CD4-positive, alpha-beta T cell (primary cell): Measurements from ENCODE around the gene SSBP3. TPM values are rescaled to one million over a fixed set of nuclear protein-coding genes. Genes with fewer than 3 reads are reported as not detected.

Source experiments
- ATAC-seq: fragments of 200-7000 bp; cut with Tn5 transposase; one replicate; pipeline ENCODE4 v1.10.0; 2022; ENCODE audit warnings: mild to moderate bottlenecking; ENCODE audit not compliant: poor library complexity
- CTCF ChIA-PET: fragments of 350-600 bp; sonication (Branson Sonifier 250); formaldehyde crosslinking; loops from one replicate; lab custom pipeline; 2021; ENCODE audit warnings: antibody characterized with exemption, inconsistent platforms; lab: Charles Lee
- POLR2A ChIA-PET: fragments of 350-600 bp; sonication (Branson Sonifier 250); formaldehyde crosslinking; loops from one replicate; lab custom pipeline; 2021; ENCODE audit warnings: antibody characterized with exemption, inconsistent platforms; lab: Charles Lee
- DNase-seq, 14 experiments: peaks; one replicate each; pipeline ENCODE4 v3.0.0-alpha.2; 2013 to 2020; ENCODE audit warnings: mixed read lengths in 2 of 14
- H3K27ac ChIP-seq, 2 donors: one replicate each; pipeline versions ENCODE4 v1.5.1 to v1.7.0; 2013; ENCODE audit warnings: low read length in 2 of 2, low read depth in 1 of 2, mild to moderate bottlenecking in 1 of 2
- H3K27me3 ChIP-seq, 2 experiments: 1 replicate in 1 of 2; 2 replicates in 1 of 2; pipeline versions ENCODE4 v1.6.1 to v1.7.0; 2013; ENCODE audit warnings: low read length in 2 of 2, control low read depth in 1 of 2, mild to moderate bottlenecking in 1 of 2, moderate library complexity in 1 of 2; ENCODE audit not compliant: insufficient read depth in 2 of 2, control insufficient read depth in 1 of 2
- H3K36me3 ChIP-seq: one replicate; pipeline ENCODE4 v1.6.1; 2013; ENCODE audit warnings: low read length, control low read depth; ENCODE audit not compliant: insufficient read depth
- H3K4me1 ChIP-seq: one replicate; pipeline ENCODE4 v1.6.1; 2013; ENCODE audit warnings: low read length, control low read depth; ENCODE audit not compliant: insufficient read depth
- H3K4me3 ChIP-seq: one replicate; pipeline ENCODE4 v1.5.1; 2013; ENCODE audit warnings: mild to moderate bottlenecking, low read length, moderate library complexity
- H3K9me3 ChIP-seq, 2 experiments: 1 replicate in 1 of 2; 2 replicates in 1 of 2; pipeline versions ENCODE4 v1.6.1 to v1.7.0; 2013; ENCODE audit warnings: low read length in 2 of 2, mild to moderate bottlenecking in 2 of 2, control low read depth in 1 of 2, moderate library complexity in 1 of 2; ENCODE audit not compliant: control insufficient read depth in 1 of 2, insufficient read depth in 1 of 2
- H3K27ac Mint-ChIP-seq: one replicate; pipeline ENCODE4 v1.8.0; 2020; ENCODE audit warnings: mixed read lengths
- H3K27me3 Mint-ChIP-seq: one replicate; pipeline ENCODE4 v1.8.0; 2021; ENCODE audit warnings: mixed read lengths
- H3K36me3 Mint-ChIP-seq: one replicate; pipeline ENCODE4 v1.8.0; 2021; ENCODE audit warnings: low read depth, mixed read lengths
- H3K4me1 Mint-ChIP-seq: one replicate; pipeline ENCODE4 v1.8.0; 2021; ENCODE audit warnings: low read depth, mixed read lengths
- H3K4me3 Mint-ChIP-seq: one replicate; pipeline ENCODE4 v1.8.0; 2020; ENCODE audit warnings: mild to moderate bottlenecking, mixed read lengths
- H3K9me3 Mint-ChIP-seq: one replicate; pipeline ENCODE4 v1.8.0; 2020; ENCODE audit warnings: mixed read lengths
- CTCF ChIP-seq: fragments of 200-600 bp; IDR thresholded peaks from one replicate; pipeline ENCODE4 v1.8.0; 2022; ENCODE audit warnings: antibody characterized with exemption, mild to moderate bottlenecking
- intact Hi-C, 2 experiments: fragments of 100-400 bp; cut with DNase I in 1 of 2; cut with micrococcal nuclease in 1 of 2; formaldehyde crosslinking; loops; one replicate each; pipeline versions ENCODE4 v1.15.1 to v1.9.0; 2023 to 2025; cut with DNase I, micrococcal nuclease
- total RNA-seq, 174 experiments: library from RNA in 2 of 174; stranded (reverse) in 2 of 174; gene quantifications; one replicate each; pipeline ENCODE4 v1.2.3 and lab custom pipeline; 2021 to 2026

Gene SSBP3
- total RNA-seq, 2 experiments from 2014 or later = 50.6 to 52.4 TPM

- Mint-ChIP-seq H3K36me3 (no peaks in the 10 kb centered on the region), H3K4me3 (no peak overlapping the region), H3K4me1 (peaks cover 95% of the 10 kb centered on the region), H3K27ac (peak overlapping the region; percentile 74), H3K9me3 (no peaks in the 10 kb centered on the region), H3K27me3 (no peaks in the 10 kb centered on the region)
- ATAC-seq = no peak
- H3K4me1 ChIP-seq = peaks cover 18% of the 10 kb centered on the region
- TF ChIP-seq CTCF = no peak
- no peaks in the 10 kb centered on the region for H3K9me3 ChIP-seq
- DNase-seq = no peak
- peaks cover 2% of the 10 kb centered on the region for H3K36me3 ChIP-seq
- H3K27ac ChIP-seq = no peak overlapping the region
- no peak overlapping the region for H3K4me3 ChIP-seq
- ChIA-PET POLR2A (no interaction called here), CTCF (no interaction called here)
- no peaks in the 10 kb centered on the region for H3K27me3 ChIP-seq
- intact Hi-C loops = no loop called here
These were observed 82.9 kb downstream of the SSBP3 start for GRCh38 chr1:54323324-54323739.

GRCh38 chr1:54318246-54318814 is 87.9 kb downstream of the SSBP3 start:
- ChIA-PET CTCF (no interaction called here), POLR2A (interaction anchor here (1.1 kb wide), 1 partner anchor 119 kb away, joined by 3 read pairs; no protein-coding TSS in a partner anchor)
- Mint-ChIP-seq H3K4me3 (no peak overlapping the region), H3K27ac (peak overlapping the region; percentile 80), H3K36me3 (no peaks in the 10 kb centered on the region), H3K27me3 (no peaks in the 10 kb centered on the region), H3K9me3 (no peaks in the 10 kb centered on the region), H3K4me1 (peaks cover 80% of the 10 kb centered on the region)
- no peaks in the 10 kb centered on the region for H3K27me3 ChIP-seq
- intact Hi-C loops = no loop called here
- no peaks in the 10 kb centered on the region for H3K9me3 ChIP-seq
- H3K36me3 ChIP-seq = peaks cover 4% of the 10 kb centered on the region
- DNase-seq = no peak
- H3K4me3 ChIP-seq = no peak overlapping the region
- H3K4me1 ChIP-seq = peaks cover 26% of the 10 kb centered on the region
- TF ChIP-seq CTCF = no peak
- no peak overlapping the region for H3K27ac ChIP-seq
- ATAC-seq = no peak

- no peaks in the 10 kb centered on the region for H3K27me3 ChIP-seq
- peaks cover 34% of the 10 kb centered on the region for H3K4me1 ChIP-seq
- peaks cover 3% of the 10 kb centered on the region for H3K36me3 ChIP-seq
- H3K27ac Mint-ChIP-seq = peak overlapping the region; percentile 43
- no peak overlapping the region for H3K27ac ChIP-seq
- intact Hi-C loops = no loop called here
- DNase-seq (no peak), ATAC-seq (no peak)
- H3K4me3 ChIP-seq = no peak overlapping the region
- no peak overlapping the region for H3K4me3 Mint-ChIP-seq
- CTCF ChIA-PET = no interaction called here
- no peaks in the 10 kb centered on the region for H3K27me3 Mint-ChIP-seq
- peaks cover 80% of the 10 kb centered on the region for H3K4me1 Mint-ChIP-seq
- no peaks in the 10 kb centered on the region for H3K36me3 Mint-ChIP-seq
- H3K9me3 ChIP-seq = no peaks in the 10 kb centered on the region
- no peak for TF ChIP-seq CTCF
- no peaks in the 10 kb centered on the region for H3K9me3 Mint-ChIP-seq
- POLR2A ChIA-PET = no interaction called here
These were observed 89.1 kb downstream of the SSBP3 start for GRCh38 chr1:54317084-54317483.
